ENCODE measurements around the gene POU2AF1. TPM values are rescaled to one million over a fixed set of nuclear protein-coding genes. Genes with fewer than 3 reads are reported as not detected.

The POU2AF1 gene, protein sequence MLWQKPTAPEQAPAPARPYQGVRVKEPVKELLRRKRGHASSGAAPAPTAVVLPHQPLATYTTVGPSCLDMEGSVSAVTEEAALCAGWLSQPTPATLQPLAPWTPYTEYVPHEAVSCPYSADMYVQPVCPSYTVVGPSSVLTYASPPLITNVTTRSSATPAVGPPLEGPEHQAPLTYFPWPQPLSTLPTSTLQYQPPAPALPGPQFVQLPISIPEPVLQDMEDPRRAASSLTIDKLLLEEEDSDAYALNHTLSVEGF
- not detected in 2 replicates for total RNA-seq (2014; rRNA removed)
- not detected for polyA plus RNA-seq (2012)

DNA sequence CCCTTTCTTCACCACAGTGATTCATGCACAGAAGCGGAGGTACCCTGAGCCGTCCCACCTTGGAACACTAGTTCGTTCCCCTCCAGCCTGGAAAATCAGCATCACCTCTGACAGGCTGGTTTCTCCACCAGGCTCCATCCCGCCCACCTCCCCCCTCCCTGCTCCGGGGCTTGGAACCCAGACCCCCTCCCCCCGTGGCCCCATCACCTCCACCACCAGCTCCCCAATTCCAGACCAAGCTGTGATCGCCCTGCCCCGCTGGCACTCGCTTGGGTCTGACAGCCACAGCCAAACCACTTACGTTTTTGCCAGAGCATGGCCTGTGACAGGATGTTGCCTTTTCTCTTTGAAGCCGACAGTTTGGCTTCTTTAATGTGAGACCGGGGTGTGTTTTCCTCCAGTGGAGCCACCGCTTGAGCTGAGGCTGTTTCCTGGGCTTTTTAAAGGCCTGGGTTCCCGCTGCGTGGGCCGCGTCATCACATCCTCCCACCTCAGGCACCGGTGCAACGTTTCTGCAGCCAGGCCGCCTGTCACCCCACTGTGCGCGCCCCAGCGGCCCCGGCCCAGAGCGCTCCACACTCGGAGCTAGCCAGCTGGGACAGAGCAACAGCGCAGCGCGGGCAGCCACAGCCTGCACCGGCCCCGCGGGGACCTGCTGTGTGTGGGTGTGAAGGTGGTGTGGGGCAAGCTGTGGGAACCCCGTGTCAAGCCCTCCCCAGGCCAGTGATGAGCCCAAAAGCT is at the start of gene POU2AF1:
Gene POU2AF1 (minus strand): TSS at position 415 of the 741 bp plus-strand sequence. CDS start 98 bp downstream, at position 317.
- no peak for DNase-seq (ENCODE audit: low read depth)

DNA sequence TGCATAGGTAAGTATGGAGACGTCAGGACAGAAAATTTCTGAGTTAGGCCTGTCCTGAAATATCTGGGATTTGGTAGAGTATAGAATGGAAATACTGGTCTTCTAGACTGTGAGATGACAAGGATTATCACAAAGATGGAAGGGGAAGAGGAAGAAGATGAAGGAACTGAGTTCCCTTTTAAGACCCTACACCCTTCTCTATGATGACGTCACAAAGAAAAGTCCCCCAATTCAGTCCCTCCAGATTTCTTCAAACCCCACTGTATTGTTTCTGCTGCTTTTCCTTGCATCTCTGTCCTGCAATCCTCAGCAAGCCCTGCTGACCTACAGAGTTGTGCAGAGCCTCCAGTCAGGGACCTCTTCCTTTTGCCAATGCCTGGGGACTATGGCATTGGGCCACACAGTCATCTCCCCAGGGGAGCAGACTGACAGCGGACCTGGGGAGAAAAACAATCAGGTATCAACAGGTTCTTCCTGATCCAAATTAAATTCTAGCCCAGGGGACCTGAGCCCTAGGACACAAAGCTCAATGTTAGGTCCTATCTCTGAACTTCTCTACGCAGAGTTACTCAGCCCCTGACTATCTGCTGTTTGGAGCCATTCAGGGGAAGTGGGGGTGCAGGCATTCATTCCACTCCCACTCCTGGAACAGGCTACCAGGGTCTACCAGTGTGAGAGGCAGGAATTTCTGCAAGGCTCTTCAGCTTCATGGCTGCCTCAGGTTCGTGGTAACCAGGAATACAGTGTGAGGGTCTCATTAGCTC is 49.2 kb upstream of the POU2AF1 start:
- DNase-seq (ENCODE audit: low read depth): no peak

DNA sequence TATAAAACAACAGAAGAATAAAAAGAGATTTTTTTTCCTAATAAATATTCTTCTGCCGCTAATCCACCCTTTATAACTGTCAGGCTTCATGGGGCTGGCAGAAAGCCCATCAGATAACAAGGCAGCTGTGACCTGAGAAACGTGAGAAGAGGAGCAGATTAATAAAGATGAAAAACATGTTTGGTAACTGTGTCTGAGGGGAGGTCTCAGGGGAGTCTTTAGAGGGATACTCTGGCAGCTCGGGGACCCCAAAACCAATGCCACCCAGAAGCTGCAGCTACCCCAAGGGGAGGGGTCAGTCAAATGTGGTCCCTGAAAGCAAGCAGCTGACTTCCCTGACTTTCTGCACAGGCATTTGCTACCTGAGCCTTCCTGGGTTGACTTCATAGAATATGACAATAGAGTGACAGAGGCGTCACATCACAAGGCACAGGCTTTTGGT is 48.4 kb upstream of the POU2AF1 start:
- no peak for DNase-seq (ENCODE audit: low read depth)

DNA sequence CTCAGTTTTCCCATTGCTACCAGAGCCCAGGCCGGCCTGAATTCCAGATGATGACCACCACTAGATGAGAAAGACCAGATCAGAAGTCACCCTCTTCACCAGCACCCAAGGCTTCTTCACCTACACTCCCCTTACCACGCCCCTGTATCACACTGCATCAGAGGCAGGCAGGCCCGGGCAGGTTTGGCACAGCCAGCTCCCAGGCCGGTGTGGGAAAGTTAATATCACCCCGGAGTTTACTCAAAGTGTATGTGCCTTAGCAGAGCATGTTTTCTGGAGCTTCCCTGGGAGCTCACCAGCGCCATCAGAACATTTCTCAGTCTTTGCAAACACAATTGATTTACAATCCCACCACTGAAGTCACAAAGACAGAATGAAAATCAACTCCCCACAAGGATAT is 47.5 kb upstream of the POU2AF1 start:
- DNase-seq (ENCODE audit: low read depth): no peak

DNA sequence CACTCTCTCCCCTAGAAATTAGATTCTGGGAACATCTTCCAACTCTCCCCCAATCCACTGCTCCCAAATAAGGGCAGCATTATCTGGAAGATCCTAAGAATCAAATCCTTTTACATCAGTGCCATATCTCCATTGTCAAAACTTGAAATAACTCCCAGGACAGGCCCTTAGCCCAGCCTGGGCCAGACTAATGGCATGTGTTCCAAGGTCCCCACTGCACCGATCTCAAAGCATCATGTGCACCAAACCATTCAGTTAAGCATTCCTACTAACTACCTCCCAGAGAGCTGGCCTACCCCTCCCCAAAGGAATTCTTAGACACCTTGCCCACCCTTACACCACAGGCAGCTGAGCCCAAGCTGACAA is 44.2 kb upstream of the POU2AF1 start:
- no peak for DNase-seq (ENCODE audit: low read depth)

DNA sequence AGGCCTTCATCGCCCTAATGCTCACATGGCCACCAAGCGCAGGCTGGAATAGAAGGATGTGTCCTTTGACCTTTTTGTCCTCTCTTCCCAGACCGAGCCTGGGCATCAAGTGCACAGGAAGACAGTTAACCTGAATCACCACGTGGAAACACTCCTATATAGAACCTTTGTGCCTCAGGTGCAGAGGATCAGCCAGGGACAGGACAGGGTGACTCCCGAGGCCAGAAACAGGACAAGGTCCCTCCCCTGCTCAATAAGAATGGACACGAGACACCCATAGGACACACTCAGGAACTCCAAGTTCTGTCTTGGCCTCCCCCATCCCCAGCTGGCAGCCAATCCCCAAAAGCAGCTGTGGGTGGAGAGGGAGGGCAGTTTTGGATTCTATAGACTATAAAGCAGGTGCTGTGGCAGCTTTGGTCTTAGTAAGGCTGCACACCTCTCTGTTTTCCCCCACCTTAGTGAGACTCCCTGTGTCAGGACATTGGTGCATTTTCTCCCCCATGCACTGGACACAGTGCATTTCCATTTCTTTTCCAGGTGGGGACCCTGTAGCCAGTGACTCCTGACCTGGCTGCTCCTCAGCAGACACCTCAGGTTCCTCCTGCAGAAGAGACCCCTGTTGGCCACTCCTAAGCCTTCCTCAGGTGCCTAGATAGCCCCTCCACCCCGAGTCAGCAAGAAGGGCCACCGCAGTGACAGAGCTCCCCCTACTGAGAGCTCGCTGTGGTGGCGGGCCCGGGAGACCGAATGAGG is 43.6 kb upstream of the POU2AF1 start:
- no peak for DNase-seq (ENCODE audit: low read depth)

DNA sequence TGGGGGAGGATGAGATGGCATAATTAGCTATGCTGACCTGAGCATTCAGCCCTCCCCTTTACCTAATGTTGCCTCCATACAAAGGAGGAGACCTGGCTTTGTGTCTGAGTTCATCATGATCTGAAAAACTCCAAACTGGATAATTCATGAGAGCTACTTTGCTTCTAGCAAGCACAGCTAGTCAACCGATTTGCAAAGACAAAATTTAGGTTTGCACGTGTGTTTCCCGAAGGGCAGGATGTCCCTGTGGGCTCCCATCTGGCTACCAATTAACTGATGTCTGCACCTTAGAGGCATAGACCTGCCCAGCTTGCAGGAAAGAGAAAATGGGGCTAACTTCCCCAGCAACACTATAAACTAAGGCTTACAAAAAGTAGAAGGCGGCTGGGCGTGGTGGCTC is 42.2 kb upstream of the POU2AF1 start:
- DNase-seq (ENCODE audit: low read depth): no peak

DNA sequence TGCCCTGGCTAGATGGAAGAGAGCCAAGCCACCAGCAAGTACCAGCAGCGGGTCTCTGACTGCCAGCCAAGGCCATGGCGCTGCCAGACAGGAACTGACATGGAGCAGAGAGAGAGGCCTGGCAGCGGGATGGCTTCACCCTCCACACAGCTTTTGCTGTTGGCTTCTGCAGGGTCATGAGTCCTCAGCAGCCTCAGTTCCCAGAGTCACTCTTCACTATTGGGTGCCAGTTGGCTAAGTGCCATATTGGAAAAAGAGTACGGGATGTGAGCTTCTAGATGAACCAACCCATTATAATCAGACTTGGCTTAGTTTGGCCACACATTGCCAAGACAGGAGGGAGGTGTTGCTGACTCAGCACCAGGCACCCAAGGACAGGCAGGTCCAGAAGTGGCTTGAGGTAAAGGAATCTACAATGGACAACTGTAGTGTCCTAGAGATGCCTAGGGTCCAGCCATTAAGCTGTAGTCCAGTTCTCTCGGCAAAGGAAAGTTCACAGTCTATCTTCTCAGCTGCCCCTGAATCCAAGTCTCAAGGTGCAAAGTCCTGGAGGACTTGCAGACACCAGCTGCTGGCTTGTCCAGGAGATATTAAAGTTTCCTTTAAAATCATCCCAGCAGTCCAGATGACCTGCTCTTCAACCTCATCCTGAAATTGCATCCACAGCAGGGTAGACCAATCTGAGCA is 40.7 kb upstream of the POU2AF1 start:
- no peak for DNase-seq (ENCODE audit: low read depth)

DNA sequence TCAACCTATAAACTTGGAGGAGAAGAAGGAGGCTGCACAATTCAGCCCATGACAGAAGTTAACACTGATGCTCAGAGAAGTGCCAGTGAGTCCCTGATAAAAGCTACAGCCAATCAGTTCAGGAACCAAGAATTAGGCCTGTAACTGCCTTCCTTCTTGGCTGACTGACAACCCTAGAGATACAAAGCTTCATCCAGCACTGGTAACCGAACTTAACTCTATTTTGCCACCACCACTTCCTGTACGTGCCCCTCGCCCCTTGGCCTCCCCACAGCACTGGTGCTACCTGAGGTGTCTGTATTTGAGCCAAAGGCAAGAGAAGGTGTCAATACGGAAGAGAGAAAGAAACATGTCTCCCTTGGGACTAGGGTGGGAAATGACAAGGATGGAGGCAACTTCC is 40.1 kb upstream of the POU2AF1 start:
- DNase-seq (ENCODE audit: low read depth): no peak

DNA sequence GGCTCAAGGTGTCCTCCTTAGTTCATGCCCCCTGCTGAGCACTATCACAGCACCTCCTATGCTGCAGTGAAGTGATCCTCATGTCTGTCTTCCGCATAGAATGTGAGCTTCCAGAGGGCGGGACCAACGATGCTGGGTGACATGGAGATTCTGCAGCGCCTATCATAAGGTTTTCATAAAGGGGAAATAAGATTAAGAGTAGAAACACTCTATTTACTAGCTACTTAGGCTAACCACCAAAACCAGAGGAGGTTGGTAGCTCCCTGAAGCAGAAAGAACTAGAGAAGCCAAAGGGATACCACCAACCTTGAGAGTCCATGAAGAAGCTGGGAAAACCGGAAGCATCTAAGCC is 39.3 kb upstream of the POU2AF1 start:
- no peak for DNase-seq (ENCODE audit: low read depth)

DNA sequence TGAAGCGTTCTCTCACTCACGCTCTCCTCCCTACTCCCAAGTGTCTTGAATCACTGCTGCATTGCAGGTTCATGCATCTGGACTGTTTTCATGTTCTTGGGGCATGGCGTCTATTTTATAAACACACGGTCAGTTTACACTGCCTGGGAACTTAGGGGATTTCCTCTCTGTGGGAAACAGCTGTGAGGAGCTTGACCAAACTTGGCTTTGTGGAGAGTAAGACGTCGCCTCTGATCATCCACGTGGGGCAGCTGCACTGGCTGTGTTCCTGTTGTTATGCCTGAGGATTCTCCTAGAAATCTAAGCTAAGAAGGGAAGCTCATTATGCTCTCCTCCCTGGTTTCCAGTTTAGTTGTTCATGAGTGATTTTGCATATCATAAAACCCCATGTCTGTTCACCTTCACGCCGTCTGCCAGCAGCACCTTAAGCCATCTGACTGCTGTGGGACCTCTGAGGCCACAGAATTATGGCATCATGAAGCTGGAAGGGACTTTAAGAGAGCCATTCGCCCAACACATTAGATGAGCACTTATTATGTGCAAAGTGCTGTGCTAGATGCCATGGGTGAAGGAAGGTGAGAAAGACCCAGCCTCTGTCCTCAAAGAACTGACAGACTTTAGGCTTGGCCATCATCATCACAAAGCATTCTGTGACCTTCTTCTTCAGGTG is 38.8 kb upstream of the POU2AF1 start:
- DNase-seq (ENCODE audit: low read depth): peak; percentile 78

DNA sequence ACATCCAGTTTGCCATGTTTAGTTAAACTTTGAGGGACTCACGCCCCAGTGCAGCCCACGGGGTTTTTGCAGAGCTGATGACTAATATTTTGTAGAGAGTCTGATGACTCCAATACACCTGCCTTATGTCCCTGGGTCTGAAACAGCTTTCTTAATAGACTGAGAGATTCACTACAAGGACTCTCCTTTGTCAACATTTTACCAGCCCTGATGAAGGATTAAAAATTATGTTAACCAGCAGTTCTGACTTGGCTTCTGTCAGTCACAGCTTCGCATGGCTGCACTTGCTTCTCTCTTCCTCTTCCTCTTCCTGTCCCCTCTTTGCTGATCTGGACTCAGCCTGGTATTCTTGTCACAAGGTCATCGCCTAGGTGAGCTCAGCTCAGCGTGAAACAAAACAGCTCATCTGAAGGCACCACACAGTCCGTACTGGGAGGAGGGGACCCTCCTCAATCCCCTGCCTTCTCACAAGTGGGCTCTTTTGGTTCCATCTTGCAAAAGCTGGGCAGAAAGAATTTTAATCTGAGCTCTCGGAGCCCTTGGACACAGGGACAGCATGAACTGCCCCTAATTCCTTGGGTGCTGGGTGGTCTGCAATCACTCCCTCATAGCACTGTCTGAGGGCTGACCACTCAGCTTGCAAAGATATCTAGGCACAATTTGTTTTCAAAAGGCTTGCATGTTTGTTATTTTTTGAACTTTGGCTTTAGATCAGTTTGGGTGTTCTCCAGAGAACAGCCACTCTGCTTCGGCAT is 38.1 kb upstream of the POU2AF1 start:
- DNase-seq (ENCODE audit: low read depth): no peak

DNA sequence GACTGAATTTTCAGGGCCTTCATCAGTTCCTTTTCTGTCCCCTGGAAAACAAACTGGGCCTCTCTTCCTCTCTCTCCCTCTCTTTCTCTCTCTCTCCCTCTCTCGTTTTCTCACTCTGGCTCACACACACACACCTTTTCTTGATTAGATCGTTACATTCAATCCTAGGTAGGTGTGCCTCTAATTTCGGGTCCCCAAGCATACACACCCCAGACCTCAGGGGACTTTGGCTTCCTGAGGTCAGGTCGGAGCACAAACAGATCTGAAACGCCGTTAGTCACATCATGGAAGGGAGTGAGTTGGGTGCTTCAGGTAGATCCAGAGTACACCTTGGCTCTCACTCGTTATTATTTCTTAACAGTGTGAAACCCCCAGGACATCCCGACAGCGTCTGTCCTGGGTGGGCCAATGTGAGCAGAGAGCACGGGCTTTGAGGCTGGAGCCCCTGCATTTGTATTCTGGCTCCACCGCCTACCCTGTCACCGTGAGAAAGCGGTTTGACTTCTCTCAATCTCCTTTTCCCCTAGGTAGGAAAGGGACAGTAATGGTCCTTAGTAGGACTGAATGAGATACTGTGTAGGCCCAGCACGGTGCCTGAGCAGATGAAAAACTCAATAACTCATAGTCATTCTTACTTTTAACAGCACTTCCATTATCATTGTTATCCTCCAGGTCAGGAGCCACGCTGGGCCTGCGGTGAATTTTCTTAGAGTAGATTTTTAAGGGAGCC is 37.3 kb upstream of the POU2AF1 start:
- DNase-seq (ENCODE audit: low read depth): no peak

DNA sequence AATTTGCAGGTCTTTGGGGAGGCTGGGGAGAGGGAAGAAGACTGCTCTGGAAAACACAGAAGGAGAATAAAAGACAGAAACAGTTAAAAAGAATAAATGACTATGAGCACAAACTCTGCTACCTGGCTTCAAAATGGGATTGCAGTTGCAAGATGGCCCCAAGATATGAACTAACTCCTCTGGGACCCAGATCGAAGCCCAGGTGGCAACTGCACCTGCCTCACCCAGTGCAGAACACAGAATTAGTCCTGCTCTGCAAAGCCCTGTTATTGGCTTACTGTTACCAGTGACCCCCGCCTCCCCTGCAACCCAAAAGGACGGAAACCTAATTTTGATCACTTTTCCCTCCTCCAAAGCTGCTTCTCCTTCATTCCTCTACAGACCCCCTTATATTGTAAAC is 35.9 kb upstream of the POU2AF1 start:
- DNase-seq (ENCODE audit: low read depth): no peak

DNA sequence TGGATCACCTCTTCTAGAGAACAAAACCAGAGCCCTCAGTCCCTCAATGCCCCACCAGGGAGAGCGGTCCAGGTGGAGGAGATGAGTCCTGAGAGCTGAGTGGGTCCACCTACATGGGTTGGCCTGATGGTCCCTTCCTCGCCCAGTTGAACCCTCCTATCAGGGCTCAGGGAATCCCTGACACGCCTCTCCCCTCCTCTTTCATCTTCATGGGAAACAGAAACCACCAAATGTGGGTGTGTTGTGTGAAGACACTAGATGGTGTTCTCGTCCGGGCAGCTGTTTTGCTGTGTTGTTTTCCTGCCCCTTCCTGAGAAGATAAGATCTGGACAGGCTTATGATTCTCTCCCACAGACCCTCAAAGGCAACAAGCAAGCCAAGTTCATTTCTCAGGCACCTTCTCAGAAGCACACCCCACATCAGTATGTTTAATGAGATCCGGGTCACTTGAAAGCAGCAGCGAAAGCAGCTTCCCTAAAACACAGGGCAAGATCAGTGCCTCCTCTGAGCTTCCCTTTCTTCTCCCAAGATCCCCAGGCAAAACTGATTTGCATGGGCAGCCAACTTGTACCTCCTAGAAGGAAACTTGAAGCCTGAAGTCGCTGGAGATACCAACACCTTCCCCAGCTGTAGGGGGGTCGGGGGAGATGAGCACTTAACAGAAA is 35.3 kb upstream of the POU2AF1 start:
- peak; percentile 10 for DNase-seq (ENCODE audit: low read depth)

DNA sequence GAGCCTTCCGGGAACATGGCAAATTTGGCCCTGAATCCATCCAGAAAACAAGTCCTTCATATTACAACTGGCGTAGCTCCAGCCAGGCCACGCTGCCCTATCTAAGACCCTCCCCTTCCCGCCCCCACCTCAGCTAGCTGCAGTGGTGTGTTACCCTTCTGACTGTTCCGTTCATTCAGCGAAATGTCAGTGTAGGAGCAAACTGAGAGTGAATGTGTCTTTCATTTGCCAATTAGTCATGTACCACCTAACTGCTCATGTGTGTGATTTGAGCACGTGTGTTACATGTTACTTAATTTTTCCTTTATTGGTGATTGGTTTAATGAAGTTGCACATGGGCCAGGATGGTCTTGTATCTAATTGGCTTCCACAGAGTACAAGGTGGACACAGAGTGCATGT is 34.8 kb upstream of the POU2AF1 start:
- DNase-seq (ENCODE audit: low read depth): no peak

DNA sequence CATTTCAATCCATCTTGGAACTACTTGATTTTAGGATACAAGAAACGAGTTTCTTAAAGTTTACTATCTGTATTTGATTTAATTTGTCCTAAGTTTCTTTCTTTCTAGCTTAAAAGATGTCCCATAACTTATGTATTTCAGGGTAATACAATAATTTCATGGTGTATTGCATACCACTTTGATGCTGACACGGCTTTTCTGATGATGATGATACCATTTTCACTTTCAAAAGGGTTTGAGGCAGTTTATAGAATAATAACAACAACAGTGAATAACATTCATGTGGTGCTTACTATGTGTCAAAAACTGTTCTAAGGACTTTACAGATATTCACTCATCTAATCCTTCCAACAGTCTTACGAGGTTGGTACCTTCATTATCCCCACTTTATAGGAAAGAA is 33.2 kb upstream of the POU2AF1 start:
- DNase-seq (ENCODE audit: low read depth): no peak

DNA sequence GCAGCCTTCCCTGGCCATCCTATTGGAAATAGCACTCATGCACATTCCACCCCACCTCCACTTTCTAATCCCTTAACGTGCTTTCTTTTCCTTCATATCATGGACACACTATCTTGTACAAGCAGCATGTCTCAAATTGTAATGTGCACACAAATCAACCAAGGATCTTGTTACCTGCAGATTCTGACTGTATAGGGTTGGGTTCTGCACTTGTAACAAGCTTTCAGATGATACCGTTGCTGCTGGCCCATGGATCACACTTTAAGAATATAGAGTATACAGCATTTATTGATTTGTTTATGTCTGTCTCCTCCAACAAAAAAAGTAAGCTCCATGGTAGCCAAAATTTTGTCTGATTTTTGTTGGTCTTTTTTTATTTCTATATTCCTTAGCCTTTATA is 32.4 kb upstream of the POU2AF1 start:
- DNase-seq (ENCODE audit: low read depth): no peak

DNA sequence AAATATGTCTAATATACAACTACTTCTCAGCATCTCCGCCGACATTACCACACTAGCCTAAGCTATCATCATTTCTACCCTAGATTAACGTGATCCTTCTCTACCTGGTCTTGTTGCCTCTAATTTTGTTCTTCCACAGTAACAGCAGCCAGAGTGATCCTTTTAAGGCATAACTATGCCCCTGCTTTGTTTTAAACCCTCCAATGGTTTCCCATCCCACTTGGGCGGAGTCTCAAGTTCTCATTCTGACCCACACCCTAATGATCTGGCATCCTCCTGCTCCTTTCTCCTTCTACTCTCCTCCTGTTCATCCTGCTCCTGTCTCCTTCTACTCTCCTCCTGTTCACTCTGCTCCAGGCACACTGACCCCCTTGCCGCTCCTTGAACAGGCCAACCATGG is 31.9 kb upstream of the POU2AF1 start:
- DNase-seq (ENCODE audit: low read depth): no peak
